Medulla oblongata (tissue), 1 donor: ENCODE data around the gene NUAK2.

Experiments used
- DNase-seq: peaks from one replicate; pipeline ENCODE4 v3.0.0-alpha.2; 2015; ENCODE audit errors: extremely low spot score

NUAK2 gene

DNA sequence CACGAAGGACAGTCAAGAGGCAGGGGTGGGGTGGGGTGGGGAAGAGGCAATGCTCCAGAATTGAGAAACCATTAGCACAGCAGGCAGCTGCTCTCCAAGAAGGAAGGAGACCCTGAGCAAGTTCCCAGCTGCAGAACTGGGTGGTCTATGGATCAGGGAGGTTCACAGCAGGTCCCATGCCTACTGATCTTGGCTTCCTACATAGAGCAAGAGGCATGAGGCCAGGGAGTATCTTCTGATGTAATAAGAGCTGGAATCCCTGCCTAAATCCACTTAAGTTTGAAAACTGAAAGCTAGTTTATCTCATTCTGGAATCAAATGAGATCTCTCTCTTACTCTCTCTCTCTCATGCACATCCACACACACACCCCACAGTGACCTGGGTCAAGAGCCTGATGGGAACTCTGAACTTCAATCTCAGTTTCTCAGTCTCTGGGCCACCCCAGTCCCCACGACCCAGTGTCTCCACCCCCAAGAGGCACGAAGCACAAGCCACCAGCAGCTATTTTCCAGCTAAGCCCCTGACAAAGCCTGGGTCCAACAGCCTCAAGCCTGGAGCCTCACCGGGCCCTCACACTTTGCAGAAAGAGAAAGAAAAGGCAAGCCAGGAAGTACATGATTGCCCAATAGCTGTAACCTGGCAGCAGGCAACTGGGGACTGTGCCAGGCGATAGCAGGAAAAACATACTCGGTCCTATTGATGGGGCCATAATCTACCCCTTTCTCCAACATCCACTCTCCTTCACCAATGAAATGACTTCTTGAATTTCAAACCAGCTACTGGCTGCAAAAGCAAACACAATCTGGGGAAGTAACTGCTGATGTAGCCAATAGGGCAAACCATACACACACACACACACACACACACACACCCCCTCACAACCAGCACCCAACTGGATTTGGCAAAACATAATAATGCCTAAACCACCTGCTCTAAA lies 2.2 kb downstream of the NUAK2 start:
- peak; percentile 29 for DNase-seq

DNA sequence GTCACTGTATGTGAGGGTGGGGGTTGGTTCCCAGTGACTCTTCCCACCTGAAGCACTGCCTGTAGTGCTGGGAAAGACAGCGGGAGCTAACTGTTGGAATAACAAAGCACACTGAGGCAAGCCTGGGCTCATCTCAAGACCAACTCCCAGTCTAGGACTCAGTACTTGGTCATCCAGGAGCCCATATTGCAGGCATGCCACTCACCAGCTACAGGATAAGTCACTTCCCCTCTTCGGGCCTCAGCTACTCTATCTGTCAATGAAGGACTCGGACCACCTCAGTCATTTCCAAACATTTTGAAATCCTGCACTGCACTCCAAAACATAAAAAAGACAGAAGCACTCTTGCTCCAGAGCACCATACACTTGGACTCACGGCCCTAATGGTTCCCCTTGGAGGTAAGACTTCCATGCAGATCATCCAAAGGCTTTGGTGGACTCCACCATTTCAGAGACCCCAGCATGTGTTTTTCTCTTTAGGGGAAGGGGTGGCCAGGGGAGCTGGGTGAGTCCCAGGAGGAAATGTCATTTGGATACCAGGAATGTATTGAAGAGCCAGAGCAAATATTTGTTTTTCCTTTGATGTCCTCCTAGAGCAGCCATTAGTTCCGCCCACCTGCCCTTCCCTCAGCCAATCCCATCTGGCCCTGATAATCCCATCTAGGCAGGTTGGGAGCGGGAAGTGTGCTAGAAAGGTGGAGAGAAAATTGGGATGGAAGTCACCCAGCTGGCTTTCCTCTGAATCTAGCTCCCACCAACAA lies 3.1 kb downstream of the NUAK2 start:
- DNase-seq, result no peak

DNA sequence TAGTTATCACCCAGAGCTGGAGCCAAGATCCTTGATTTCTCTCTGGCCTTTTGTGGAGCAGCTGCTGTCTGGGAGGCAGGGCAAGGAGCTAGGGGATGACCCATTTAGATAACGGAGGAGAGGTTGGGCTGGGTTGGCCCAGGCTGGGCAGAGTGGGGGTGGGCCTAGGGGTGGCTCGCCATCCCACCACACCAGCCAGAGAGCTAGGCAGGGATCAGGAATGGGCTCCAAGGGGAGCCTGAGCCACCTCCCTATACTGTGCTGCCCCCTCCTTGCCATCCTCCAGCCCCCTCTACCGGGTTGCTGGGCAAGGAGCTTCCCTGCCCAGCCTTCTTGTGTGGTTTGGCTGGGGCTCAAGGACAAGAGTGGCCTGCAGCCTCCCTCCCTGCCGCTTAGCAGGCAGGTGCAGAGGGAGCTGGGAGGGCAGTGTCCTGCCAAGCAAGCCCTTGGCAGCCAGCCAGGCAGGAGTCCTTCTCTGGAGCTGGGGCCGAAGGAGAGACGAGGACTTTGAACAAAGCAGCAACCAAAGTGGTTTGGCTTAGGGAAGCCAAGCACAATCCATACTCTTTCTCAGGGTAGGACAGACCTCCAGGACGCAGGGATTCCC lies 4.1 kb downstream of the NUAK2 start:
- DNase-seq, result peak; percentile 58

DNA sequence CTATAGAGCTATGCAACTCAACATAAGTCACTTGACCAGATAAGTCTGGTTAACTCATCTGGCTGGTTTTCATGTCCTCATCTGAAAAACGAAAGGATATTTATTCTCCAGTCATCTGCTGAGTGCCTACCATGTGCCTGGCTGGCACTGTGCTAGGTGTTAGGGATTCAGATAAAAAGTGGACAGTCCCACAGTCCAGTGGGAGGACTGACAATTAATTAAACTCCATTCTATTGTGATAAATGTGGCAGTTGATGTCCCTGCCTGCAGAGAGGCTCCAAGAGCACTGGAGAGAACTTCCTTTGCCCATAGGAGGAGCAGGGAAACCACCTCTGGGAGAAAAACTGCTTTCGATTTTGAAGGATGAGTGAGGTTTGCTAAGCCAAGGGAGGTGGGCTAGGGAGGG lies 5.4 kb downstream of the NUAK2 start:
- no peak for DNase-seq

DNA sequence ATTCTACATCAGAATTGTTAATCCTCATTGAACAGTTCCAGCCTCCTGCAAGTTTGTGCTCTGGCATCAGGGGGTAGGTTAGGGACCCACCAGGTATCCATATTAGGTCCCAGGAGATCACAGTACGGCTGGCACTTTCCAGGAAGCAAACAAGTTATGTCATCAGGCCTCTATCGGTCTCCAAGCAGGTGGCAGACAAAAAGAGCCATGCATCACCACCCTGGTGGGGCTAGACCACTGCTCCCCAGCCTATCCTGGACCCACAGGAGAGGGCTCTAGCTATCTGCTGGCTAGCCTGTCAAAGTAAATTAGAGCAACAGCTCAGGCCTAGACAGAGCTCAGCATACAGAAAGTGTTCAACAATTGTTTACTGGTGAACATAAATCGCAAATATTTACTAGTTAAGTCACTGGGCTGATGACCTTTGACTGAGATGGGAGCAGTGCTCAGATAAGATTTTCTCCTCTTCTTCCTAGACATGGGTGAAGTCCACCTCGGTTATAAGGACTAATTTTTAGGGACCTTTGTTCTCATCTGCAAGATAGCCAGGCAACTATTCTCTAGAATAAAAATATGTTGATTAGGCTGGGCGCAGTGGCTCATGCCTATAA lies 6.4 kb downstream of the NUAK2 start:
- DNase-seq, result no peak

DNA sequence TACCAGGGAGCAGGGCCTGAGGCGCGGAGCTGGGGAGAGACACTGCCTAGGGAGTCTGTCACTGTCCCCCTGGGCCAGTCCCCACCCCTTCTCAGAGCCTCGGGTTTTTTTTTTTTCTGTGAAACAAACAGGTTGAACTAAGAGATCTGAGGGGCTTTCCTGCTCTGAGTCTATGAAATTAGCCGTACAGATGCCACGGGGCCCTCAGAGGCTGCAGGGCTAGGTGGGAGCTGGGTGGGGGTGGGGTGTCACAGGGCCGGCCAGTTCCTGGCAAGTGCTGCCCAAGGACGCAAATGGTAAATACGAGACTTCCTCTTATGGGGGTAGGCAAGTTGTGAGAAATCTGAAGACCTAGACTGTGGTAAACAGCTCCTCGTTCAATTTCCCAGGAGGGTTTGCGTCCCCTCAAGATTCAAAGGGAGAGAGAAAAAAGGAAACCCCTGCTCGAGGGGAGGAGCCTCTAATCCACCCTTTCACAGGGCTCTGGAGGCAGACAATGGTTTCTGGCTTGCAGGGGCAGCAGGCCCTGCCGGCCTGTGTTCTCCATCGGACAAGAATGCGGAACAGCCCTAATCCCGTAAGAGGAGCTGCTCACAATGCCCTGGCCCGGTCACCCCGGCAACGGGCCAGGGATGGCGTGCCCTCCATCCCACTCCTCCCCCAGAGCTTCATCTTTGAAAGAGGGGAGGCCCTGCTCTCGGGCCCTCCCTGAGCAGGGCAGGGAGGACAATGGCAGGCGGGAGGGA lies 7.8 kb downstream of the NUAK2 start:
- peak; percentile 82 for DNase-seq

DNA sequence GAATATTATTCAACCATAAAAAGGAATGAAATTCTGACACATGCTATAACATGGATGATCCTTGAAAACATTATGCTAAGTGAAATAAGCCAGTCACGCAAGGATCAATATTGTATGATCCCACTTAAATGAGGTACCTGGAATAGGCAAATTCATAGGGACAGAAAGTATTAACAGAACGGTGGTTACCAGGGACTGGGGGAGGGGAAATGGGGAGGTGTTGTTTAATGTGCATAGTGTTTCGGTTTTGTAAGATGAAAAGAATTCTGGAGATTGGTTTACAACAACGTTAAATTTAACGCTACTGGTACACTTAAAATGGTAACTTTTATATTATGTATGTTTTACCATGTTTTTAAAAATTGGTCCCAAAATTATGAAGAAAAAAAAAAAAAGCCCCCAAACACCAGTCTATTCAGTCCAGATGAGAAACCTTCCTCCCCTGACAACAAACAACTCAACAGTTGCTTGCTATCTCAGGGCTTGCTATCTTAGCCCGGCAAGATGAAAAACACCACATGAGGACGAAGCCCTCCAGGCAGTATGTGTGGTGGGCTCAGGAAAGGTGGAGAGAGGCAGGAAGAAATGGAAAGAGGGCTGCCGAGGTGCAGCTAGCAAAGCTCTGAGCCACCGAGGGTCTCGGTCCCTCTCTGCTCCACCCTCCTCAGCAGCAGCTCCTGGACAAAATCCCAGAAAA lies 8.5 kb downstream of the NUAK2 start:
- no peak for DNase-seq

DNA sequence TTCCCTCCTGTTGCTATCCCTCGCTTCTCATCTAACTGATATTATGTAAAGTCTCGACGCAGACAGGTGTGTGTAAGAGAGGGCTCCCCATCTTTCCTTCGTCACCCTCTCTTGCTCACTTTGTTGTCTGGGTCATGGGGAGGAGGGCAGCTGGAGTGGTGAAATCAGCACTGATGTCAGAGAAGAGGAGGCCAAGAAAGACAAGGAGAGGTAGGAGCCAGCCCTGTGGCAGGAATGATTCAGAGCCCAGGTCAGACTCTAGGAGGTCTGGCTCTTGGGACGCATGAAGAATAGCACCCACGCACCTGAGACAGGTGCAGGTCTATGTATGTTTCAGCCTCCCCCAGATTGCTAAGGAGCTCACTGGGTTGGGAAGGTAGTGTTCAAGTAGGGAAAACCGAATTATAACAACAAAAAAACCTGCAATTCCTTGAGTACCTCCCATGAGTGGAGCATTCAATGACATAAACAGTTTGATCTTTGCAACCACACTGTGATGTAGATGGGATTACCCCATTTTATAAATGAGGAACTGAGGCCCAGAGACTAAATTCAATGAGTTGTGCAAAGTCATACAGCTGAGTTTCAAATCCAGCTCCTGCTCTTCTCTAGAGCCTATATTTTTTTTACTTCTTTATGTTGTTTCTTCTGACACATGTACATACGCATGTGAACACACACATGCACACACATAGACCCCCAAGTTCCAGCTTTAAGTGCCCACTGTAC lies 10.4 kb downstream of the NUAK2 start:
- DNase-seq, result no peak

DNA sequence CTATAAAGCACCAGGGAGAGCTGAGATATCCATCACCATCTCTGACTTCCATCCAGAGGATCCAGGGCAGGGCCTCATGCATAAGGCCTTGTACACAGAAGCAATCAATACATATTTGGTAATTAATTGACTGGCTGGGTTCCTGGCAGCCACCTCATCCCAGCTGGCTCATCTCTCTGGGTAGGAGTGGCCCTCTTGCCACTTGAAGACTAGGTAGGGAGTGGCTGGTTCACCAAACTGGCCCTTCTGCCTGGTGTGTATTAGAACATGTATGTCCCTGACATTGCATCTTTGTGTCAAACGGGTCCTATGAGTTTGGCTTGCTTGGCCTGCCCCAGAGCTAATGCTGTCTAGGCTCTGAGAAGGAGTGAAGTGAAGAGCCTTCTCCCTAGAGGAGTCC lies 11.8 kb downstream of the NUAK2 start:
- DNase-seq, result no peak

DNA sequence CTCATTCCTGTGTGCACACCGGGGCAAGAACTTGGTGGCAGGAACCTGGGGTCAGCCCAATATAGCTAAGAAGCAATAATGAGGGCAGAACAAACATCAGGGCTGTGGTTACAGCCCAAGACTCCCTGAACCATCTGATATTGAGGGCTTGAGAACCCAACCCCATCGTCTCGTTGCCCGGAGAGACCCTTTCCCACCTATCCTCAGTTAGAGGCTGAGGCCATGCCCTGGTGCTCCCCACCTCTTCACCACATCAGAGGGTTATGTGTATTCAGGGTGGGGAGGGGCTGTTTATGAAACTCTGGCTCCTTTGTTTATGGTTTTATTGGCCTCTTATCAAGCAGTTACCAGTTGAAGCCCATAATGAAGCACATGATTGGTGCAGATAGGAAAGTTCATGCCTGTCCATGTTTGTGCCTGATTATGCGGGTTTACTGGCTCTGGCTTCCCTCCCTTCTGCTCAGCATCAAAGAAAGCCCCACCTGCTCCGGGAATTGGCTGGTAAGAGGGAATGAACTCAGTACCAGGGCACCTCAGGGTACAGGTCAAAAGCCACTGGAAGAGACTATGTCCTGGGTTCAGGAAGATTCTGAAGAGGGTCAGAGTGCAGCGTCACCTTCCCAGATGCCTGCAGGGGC lies 14.5 kb downstream of the NUAK2 start:
- no peak for DNase-seq

DNA sequence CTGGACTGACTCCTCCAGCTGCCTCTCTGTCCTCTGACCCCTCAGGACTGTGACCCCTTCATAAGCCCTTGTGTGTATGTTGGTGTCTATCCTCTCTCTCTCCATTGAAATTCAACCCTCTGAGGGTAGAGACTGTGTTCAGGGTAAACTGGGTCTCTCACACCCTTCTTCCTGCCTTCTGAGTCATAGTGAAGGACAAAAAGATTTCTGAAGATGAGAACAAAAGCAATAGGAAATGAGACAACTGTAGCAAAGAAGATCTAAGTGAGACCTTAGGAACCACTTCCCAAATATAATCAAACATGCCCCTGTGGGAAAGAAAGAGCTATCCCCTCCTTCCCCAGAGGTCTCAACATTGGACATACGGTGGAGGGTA lies 16.9 kb downstream of the NUAK2 start:
- no peak for DNase-seq

DNA sequence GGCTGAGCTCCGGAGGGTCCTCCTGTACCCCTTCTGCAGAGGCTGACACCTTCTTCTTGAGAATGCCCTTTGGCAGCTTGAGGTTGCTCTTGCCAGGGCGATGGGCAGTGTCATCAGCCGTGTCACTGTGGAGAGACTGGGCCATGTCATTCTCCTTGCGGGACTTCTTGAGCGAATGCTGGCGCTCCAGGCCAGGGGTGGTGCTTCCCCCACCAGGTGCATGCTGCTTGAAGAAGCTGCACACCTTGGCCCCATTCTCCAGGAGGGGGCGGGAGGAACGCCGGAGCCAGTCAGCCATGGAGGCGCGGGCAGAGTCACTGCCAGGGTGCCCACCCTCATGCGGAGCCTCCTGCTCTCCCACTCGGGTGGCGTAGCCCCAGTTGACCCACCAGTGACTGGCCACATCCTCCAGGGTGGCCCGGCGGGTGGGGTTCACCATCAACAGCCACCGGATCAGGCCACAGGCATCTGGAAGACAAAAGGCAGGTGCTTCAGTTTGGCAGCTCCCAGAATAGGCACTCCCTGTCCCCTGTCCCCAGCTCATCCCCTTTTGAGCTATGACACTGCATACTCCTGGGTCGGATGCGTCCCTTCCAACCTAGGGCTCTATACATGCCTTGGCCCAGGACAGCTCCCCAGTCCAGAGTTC lies 17.4 kb downstream of the NUAK2 start:
- no peak for DNase-seq

DNA sequence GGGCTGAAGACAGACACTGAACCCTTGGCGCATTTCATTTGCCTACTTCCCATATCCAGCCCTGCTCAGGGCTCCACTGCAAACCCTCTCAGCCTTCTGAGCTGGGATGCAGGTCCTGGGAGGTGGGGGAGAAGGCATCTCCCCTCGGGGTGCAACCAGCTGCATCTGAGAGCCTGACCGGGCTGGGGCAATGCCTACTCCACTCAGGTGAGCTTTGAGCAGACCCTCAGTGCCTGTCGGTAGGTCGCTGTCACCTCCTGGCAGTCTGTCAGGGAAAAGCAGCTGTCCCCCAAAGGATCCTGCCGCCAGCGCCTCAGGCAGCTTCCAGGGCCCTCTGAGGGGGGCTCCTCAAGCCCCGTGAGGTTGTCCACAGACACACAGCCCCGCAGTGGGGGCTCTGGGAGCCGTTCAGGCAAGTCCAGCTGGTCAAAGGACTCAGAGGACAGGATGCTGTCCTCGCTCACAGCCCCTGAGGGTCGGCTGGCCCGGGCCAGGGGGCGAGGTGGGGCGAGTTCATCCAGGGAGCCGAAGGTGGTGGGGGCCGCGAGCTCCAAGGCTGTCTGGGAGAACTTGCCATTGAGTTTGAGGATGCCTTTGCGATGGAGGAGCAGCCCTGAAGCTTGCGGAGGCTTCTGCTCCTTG lies 18.2 kb downstream of the NUAK2 start:
- no peak for DNase-seq

DNA sequence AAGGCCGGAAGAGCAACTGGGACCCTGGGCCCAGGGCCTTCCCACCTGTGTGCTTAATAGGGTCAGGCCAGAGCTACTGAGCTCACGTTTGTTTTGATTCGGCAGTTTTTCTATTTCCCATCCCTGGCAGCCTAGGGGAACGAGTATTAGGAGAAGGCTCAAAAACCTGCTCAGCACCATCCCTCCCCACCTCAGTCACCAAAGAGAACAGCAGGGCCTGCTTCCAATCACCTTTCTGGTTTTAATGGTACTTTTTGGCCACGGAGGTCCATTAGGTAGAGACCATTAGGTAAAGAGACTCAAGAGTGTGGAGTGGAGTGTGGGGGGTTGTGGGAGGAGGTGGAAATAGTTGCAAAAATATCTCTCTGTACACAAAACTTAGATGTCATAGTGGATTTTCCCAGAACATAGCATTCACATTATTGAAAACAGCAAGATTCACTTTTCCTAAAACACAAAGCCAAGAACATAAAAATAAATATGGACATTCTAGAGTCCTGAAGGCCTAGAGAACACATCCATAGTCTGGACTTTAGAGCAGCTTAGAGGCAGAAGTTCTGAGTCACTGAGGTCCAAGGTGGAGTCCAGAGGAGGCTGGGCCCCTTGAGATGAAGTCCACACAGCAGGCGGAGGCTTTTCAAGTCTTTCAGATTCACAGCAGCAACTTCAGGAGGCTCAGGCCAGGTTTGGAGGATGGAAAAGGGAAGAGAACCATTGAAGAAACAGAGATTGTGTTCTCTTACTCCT lies 19.5 kb downstream of the NUAK2 start:
- no peak for DNase-seq

DNA sequence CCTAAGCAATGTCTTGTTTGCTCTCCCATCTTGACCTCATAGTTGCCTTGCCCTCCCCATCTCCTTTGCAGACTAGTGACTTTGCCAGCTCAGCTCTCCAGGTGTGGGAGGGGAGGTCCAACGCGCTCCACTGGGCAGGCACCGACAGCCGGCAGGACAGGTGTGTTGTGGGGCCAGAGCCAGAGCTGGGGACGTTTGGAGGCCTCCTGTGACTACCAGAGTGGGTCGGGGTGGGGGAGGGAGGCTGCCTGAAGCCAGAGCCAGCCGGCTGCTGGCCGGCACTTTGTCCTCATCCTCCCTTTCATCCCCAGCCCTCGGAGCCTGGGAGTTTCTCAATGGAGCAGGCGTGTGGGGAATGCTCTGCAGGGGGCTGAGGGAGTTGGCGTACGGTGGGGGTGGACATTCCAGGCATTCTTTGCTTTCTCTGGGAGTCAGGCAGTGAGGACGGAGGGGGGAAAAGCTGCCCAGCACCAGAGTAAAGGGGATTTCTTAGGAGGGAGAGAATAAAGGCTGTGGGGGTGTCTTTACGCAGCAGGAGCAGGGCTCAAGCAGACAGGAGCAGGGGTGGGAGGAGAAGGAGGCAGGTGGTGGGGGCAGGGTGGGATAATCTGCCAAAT lies 20.2 kb downstream of the NUAK2 start:
- no peak for DNase-seq

DNA sequence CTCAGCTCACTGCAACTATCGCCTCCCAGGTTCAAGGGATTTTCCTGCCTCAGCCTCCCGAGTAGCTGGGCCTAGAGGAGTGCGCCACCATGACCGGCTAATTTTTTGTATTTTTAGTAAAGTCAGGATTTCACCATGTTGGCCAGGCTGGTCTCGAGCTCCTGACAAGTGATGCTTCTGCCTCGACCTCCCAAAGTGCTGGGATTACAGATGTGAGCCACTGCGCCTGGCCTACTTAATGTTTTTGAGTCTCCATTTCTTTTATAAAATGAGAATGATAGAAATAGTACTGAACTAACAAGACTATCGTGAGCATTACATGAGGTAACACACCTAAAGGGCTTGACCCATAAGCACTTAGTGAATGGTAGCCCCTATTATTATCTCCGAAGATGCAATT lies 21.4 kb downstream of the NUAK2 start:
- no peak for DNase-seq

DNA sequence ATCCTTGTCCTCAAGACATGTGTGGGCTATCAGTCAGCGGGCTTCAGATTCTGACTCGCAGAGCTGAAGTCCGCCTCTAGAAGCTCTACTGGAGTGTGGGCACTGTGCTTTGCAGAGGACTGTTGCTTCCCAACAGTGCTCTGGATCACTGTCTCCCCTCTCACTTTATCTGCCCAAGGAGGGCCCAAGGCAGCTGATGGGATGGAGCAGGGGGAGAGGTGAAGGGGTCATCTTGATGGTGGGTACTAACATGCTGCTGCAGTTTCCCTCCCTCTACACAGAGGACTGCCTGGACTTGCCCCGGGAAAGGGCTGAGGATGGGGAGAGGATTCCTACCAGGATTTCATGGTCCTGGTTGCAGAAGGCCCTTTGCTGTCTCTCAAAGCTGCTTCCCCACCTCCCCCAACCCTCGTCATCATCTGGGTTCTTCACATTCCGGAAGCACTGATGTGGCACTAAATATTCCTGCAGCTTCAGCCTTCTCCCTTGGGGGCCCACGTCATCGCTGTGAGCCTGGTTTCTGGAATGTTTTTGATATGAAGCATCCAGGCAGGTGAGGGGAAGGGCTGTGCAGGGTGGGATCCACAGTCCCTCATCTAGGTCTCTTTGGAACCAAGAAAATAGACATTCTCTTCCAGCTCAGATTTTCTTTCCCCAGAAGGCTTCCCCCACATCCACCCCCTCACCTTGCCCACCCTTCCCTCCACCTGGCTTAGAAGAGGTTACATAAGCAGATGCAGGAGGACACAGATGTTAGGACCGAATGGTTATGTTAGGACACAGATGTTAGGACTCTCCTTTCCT lies 23.2 kb downstream of the NUAK2 start:
- DNase-seq, result no peak
